ENCODE measurements around the gene RSBN1L.

The RSBN1L gene

DNA sequence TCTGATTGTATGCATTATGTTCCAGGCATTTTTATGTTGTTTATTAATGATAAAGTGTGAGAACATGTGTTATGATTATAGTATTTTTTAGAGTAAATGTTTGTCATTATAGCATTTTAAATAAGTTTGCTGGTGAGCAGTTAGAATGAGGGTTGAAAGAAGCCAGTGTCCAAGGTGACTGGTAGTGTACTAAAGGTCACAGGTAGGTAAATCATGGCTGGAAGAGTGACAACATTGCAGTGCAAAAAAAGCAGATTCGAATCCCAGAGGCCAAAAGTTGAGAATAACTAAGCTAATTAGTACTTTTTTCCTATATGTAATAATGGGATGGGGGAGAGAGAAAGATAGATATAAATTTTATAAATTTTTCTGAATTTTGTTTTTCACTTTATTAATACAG lies 44.0 kb downstream of the RSBN1L start:
- DNase-seq (ENCODE audit: low spot score in 2 of 2): no peak
- Mint-ChIP-seq H3K4me1 (peaks cover 12% of the 10 kb centered on the region), H3K27me3 (no peaks in the 10 kb centered on the region), H3K27ac (ENCODE audit: low read depth) (peak overlapping the region; percentile 13), H3K9me3 (no peaks in the 10 kb centered on the region), H3K36me3 (ENCODE audit: insufficient read depth) (peaks cover 31% of the 10 kb centered on the region), H3K4me3 (no peak overlapping the region)
- no peak for ATAC-seq (replicated peaks; ENCODE audit: extremely low read depth, poor library complexity, severe bottlenecking)

DNA sequence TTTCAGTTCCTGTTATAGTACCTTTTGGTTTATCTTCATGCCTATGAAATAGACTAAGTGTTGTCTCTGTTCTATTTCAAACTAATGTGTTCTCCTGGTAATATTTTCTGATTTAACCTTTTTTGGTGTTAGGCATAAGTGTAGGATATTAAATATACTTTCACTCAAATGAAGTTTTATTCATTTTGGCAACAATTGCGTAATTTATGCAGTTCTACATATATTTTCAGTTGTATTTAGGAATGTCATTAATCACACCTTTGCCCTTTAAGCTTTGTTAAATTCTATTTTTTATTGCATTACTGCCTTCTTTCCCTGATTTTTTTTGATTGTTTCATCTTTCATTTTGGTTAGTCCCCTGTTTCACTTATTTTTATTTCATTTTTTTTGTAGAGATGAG lies 47.3 kb downstream of the RSBN1L start:
- ATAC-seq (replicated peaks; ENCODE audit: extremely low read depth, poor library complexity, severe bottlenecking): no peak
- Mint-ChIP-seq H3K27me3 (no peaks in the 10 kb centered on the region), H3K4me3 (no peak overlapping the region), H3K36me3 (ENCODE audit: insufficient read depth) (peaks cover 14% of the 10 kb centered on the region), H3K27ac (ENCODE audit: low read depth) (no peak overlapping the region), H3K4me1 (peaks cover 38% of the 10 kb centered on the region), H3K9me3 (no peaks in the 10 kb centered on the region)
- no peak for DNase-seq (ENCODE audit: low spot score in 2 of 2)

DNA sequence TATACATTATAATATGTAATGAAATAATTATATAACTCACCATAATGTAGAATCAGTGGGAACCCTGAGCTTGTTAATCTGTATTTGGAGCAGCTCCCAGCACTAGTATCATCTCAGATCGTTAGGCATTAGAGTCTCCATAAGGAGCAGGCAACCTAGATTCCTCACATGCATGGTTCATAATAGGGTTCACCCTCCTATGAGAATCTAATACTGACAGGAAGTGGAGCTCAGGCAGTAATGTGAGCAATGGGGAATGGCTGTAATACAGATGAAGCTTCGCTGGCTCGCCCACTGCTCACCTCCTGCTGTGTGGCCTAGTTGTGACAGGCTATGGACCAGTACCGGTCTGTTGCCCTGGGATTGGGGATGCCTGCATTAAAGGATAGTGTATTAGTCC lies 49.5 kb downstream of the RSBN1L start:
- DNase-seq (ENCODE audit: low spot score in 2 of 2): no peak
- Mint-ChIP-seq H3K9me3 (no peaks in the 10 kb centered on the region), H3K36me3 (ENCODE audit: insufficient read depth) (peaks cover 20% of the 10 kb centered on the region), H3K4me1 (peaks cover 53% of the 10 kb centered on the region), H3K4me3 (no peak overlapping the region), H3K27ac (ENCODE audit: low read depth) (no peak overlapping the region), H3K27me3 (no peaks in the 10 kb centered on the region)
- ATAC-seq (replicated peaks; ENCODE audit: extremely low read depth, poor library complexity, severe bottlenecking): no peak

DNA sequence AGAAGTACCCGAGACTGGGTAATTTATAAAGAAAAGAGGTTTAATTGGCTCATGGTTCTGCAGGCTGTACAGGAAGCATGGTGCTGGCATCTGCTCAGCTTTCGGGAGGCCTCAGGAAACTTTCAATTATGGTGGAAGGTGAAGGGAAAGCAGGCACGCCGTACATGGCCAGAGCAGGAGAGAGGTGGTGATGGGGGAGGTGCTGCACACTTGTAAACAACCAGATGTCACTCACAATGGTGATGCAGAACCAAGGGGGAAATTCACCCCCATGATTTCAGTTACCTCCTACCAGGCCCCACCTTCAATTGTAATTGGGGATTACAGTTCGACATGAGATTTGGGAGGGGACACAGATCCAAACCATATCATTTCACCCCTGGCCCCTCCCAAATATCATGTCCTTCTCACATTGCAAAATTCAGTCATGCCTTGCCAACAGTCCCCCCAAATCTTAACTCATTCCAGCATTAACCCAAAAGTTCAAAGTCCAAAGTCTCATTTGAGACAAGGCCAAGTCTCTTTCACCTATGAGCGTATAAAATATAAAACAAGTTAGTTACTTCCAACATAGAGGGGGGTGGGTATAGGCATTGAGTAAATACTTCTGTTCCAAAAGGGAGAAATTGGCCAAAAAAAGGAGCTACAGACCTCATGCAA lies 50.0 kb downstream of the RSBN1L start:
- H3K36me3 Mint-ChIP-seq (ENCODE audit: insufficient read depth): peaks cover 23% of the 10 kb centered on the region
- no peaks in the 10 kb centered on the region for H3K9me3 Mint-ChIP-seq
- peaks cover 56% of the 10 kb centered on the region for H3K4me1 Mint-ChIP-seq
- no peak for DNase-seq (ENCODE audit: low spot score in 2 of 2)
- H3K27ac Mint-ChIP-seq (ENCODE audit: low read depth): no peak overlapping the region
- H3K4me3 Mint-ChIP-seq: no peak overlapping the region
- H3K27me3 Mint-ChIP-seq: no peaks in the 10 kb centered on the region
- no peak for ATAC-seq (replicated peaks; ENCODE audit: extremely low read depth, poor library complexity, severe bottlenecking)

DNA sequence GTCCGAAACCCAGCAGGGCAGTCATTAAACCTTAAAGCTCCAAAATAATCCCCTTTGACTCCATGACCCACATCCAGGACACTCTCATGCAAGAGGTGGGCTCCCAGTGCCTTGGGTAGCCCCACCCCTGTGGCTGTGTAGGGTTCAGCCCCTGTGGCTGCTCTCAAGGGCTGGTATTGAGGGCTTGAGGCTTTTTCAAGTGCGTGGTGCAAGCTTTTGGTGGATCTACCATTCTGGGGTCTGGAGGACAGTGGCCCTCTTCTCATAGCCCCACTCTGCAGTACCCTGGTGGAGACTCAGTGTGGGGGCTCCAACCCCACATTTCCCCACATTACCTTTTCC lies 50.5 kb downstream of the RSBN1L start:
- Mint-ChIP-seq H3K27me3 (no peaks in the 10 kb centered on the region), H3K9me3 (no peaks in the 10 kb centered on the region), H3K36me3 (ENCODE audit: insufficient read depth) (peaks cover 23% of the 10 kb centered on the region), H3K4me1 (peaks cover 55% of the 10 kb centered on the region), H3K27ac (ENCODE audit: low read depth) (peak overlapping the region; percentile 32), H3K4me3 (no peak overlapping the region)
- ATAC-seq (replicated peaks; ENCODE audit: extremely low read depth, poor library complexity, severe bottlenecking) (no peak), DNase-seq (ENCODE audit: low spot score in 2 of 2) (no peak)

DNA sequence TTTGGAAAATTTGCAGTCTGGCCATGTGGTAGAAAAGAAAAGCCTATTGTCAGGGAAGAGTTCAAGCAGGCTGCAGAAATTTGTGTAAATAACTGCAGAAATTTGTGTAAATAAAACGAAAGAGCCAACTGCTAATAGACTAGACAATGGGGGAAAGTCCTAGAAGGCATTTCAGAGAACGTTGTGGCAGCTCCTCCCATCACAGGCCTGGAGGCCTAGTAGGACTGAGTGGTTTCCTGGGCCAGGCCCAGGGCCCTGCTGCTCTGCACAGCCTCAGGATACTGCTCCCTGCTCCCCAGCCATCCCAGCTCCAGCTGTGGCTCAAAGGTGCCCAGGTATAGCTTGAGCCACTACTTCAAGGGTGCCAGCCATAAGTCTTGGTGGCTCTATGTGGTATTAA lies 50.9 kb downstream of the RSBN1L start:
- Mint-ChIP-seq H3K9me3 (no peaks in the 10 kb centered on the region), H3K36me3 (ENCODE audit: insufficient read depth) (peaks cover 23% of the 10 kb centered on the region), H3K27ac (ENCODE audit: low read depth) (peak overlapping the region; percentile 74), H3K27me3 (no peaks in the 10 kb centered on the region), H3K4me3 (no peak overlapping the region), H3K4me1 (peaks cover 54% of the 10 kb centered on the region)
- ATAC-seq (replicated peaks; ENCODE audit: extremely low read depth, poor library complexity, severe bottlenecking) (no peak), DNase-seq (ENCODE audit: low spot score in 2 of 2) (no peak)

DNA sequence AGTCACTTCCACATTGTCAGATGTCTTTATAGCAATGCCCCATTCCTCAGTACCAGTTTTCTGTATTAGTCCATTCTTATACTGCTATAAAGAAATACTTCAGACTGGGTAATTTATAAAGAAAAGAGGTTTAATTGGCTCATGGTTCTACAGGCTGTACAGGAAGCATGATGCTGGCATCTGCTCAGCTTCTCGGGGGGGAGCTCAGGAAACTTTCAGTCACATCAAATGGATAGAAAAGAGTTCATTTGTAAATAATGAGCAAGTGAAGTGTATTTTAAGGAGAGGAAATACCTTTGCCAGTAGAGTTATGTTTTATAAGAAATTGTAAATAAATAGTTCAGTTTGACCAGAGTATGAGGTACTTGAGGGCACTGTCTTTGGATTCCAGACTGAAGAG lies 51.5 kb downstream of the RSBN1L start:
- peaks cover 57% of the 10 kb centered on the region for H3K4me1 Mint-ChIP-seq
- no peaks in the 10 kb centered on the region for H3K27me3 Mint-ChIP-seq
- H3K36me3 Mint-ChIP-seq (ENCODE audit: insufficient read depth): peaks cover 22% of the 10 kb centered on the region
- ATAC-seq (replicated peaks; ENCODE audit: extremely low read depth, poor library complexity, severe bottlenecking): no peak
- no peaks in the 10 kb centered on the region for H3K9me3 Mint-ChIP-seq
- peak overlapping the region; percentile 74 for H3K27ac Mint-ChIP-seq (ENCODE audit: low read depth)
- no peak for DNase-seq (ENCODE audit: low spot score in 2 of 2)
- no peak overlapping the region for H3K4me3 Mint-ChIP-seq

DNA sequence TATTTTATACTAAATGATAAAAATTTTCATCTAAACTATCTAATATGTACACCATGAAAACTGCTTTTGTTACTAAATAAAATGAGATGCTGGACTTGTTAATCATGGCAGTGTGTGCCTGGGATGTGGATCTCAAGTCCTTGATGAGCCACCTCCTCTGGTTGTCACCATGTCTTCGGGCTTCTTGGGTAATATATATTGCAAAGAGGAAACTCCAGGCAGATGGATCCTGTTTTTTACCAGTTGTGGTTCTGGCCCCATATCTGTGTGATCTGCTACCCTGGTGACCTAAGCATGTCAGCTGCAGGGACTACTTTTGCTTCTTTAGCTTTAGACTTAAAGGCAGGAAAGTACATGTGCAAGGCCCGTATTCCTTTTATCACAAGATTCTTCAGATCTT lies 55.8 kb downstream of the RSBN1L start:
- H3K36me3 Mint-ChIP-seq (ENCODE audit: insufficient read depth): peaks cover 24% of the 10 kb centered on the region
- H3K9me3 Mint-ChIP-seq: no peaks in the 10 kb centered on the region
- ATAC-seq (replicated peaks; ENCODE audit: extremely low read depth, poor library complexity, severe bottlenecking) (no peak), DNase-seq (ENCODE audit: low spot score in 2 of 2) (no peak)
- no peak overlapping the region for H3K27ac Mint-ChIP-seq (ENCODE audit: low read depth)
- H3K27me3 Mint-ChIP-seq: no peaks in the 10 kb centered on the region
- H3K4me3 Mint-ChIP-seq: no peak overlapping the region
- peaks cover 50% of the 10 kb centered on the region for H3K4me1 Mint-ChIP-seq

DNA sequence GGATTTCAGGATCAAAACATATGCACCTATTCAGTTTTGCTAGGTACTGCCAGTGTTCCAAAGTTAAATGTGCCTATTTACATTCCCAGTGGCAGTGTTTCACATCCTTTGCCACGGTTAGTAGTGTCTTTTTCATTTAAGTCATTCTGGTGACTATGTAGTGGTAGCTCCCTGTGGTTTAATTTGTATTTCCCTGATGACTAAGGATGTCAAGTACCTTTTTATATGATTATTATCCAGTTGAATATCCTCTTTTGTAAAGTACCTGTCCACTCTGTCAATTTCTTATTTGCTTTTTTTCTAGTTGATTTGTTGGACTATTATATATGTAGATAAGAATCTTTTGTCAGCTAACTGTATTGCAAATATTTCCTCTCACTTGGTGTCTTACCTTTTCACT lies 56.9 kb downstream of the RSBN1L start:
- Mint-ChIP-seq H3K9me3 (no peaks in the 10 kb centered on the region), H3K4me1 (peaks cover 46% of the 10 kb centered on the region), H3K36me3 (ENCODE audit: insufficient read depth) (peaks cover 24% of the 10 kb centered on the region), H3K4me3 (no peak overlapping the region), H3K27ac (ENCODE audit: low read depth) (no peak overlapping the region), H3K27me3 (no peaks in the 10 kb centered on the region)
- DNase-seq (ENCODE audit: low spot score in 2 of 2): no peak
- no peak for ATAC-seq (replicated peaks; ENCODE audit: extremely low read depth, poor library complexity, severe bottlenecking)

DNA sequence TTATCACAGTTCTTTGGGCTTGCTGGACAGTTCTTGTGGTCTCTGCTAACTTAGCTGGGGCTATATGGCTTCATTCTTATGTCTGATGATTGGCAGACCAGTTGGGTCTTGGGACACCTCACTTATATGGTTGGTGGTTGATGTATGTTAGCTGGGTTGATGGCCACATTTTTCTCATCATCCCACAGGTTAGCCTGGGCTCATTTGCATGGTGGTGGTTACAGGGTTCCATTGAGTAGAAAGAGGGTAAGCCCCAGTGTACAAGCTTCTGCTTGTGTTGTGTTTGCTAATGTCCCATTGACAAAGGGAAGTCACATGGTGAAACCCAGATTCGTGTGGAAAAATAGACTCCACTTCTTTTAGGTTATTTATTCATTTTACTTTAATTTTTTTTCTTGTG lies 61.3 kb downstream of the RSBN1L start:
- Mint-ChIP-seq H3K4me3 (no peak overlapping the region), H3K27me3 (no peaks in the 10 kb centered on the region), H3K27ac (ENCODE audit: low read depth) (peak overlapping the region; percentile 35), H3K36me3 (ENCODE audit: insufficient read depth) (peaks cover 6% of the 10 kb centered on the region), H3K9me3 (no peaks in the 10 kb centered on the region), H3K4me1 (peaks cover 28% of the 10 kb centered on the region)
- DNase-seq (ENCODE audit: low spot score in 2 of 2) (no peak), ATAC-seq (replicated peaks; ENCODE audit: extremely low read depth, poor library complexity, severe bottlenecking) (no peak)

DNA sequence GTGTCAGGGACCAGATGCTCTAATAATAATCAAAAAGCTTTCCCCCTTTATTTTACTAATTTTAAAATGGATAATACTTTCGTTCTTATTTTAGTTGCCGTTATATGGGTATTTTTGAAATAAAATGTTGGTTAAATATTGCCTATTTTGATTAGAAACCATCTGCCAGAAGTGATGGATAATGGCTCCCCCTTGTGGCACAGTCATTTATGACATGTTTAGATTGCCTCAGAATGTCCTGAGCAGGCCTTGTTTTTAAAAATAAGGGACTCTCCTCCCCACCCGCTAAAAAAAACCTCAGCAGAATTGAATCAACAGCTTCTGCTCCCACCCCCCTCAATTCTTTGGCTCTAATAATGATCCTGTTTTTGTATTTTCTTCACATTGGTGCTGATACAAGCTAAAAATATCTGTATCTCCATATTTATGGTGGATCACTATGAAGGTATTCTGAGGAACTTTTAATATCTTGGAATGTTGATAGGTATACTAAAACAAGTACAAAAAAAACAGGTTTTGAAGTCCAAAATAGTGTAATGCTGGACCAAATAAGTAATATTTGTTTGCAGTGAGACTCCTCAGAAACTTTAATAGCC lies 63.1 kb downstream of the RSBN1L start:
- no peaks in the 10 kb centered on the region for H3K9me3 Mint-ChIP-seq
- ATAC-seq (replicated peaks; ENCODE audit: extremely low read depth, poor library complexity, severe bottlenecking): peak; percentile 67
- no peak overlapping the region for H3K4me3 Mint-ChIP-seq
- peaks cover 30% of the 10 kb centered on the region for H3K4me1 Mint-ChIP-seq
- peak; percentile 64 to 71 for DNase-seq (ENCODE audit: low spot score in 2 of 2)
- H3K27me3 Mint-ChIP-seq: no peaks in the 10 kb centered on the region
- peaks cover 10% of the 10 kb centered on the region for H3K36me3 Mint-ChIP-seq (ENCODE audit: insufficient read depth)
- no peak overlapping the region for H3K27ac Mint-ChIP-seq (ENCODE audit: low read depth)

DNA sequence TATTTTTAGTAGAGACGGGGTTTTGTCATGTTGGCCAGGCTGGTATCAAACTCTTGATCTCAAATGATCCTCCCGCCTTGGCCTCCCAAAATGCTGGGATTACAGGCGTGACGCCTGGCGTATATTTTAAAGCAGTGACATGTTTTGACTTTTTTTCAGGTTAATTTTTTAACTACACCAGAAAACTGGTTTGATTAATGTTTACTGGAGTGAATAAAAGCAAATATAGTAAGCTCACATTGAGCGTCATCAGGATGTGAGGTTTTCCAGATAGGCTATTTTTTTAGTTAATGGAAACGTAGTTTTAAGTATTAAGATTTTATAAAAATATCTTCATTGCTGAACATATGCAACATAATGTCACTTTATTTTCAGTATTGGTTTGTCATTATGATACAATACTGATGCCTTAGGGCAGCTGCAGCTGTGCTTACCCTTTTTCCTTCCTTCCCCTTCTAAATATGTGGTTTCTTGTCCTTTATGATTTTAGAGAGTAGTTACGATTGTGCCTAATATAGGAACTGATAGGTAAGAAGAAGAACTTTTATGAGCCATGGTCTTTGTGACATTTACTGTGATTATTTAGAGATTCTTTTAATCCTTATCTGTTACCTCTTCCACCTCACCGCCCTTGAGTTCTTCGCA lies 64.7 kb downstream of the RSBN1L start:
- DNase-seq (ENCODE audit: low spot score in 2 of 2) (no peak), ATAC-seq (replicated peaks; ENCODE audit: extremely low read depth, poor library complexity, severe bottlenecking) (no peak)
- no peak overlapping the region for H3K4me3 Mint-ChIP-seq
- H3K4me1 Mint-ChIP-seq: peaks cover 33% of the 10 kb centered on the region
- peaks cover 9% of the 10 kb centered on the region for H3K36me3 Mint-ChIP-seq (ENCODE audit: insufficient read depth)
- no peaks in the 10 kb centered on the region for H3K27me3 Mint-ChIP-seq
- H3K27ac Mint-ChIP-seq (ENCODE audit: low read depth): no peak overlapping the region
- no peaks in the 10 kb centered on the region for H3K9me3 Mint-ChIP-seq

DNA sequence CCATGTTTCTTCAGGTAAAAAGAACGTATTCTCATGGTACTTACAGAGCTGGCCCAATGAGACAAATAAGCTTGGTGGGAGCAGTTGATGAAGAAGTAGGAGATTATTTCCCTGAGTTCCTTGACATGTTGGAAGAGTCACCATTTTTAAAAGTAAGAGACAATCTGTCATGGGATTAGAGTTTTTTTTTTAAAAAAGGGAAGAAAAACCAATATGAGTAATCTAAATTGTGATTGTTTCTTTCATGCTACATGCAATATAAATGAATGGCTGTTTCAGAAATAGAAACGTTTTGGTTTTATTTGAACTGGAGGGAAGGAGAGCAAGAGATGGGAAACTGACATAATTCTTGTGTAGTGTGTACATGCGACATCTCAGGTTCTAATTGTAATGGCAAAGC lies 69.2 kb downstream of the RSBN1L start:
- H3K4me3 Mint-ChIP-seq: no peak overlapping the region
- H3K9me3 Mint-ChIP-seq: no peaks in the 10 kb centered on the region
- no peak overlapping the region for H3K27ac Mint-ChIP-seq (ENCODE audit: low read depth)
- ATAC-seq (replicated peaks; ENCODE audit: extremely low read depth, poor library complexity, severe bottlenecking) (no peak), DNase-seq (ENCODE audit: low spot score in 2 of 2) (no peak)
- peaks cover 27% of the 10 kb centered on the region for H3K4me1 Mint-ChIP-seq
- H3K36me3 Mint-ChIP-seq (ENCODE audit: insufficient read depth): peaks cover 22% of the 10 kb centered on the region
- no peaks in the 10 kb centered on the region for H3K27me3 Mint-ChIP-seq

Data from central memory CD8-positive, alpha-beta T cell (primary cell).